Right lobe of liver (tissue), 4 donors: ENCODE measurements around the gene RGS4.

Experiments
- CTCF ChIP-seq, 4 donors: fragments of 200-600 bp in 3 of 4; fragments of 450-650 bp in 1 of 4; IDR thresholded peaks; one replicate each; pipeline versions ENCODE4 v1.5.1 to v1.8.0; 2016 to 2022; ENCODE audit warnings: antibody characterized with exemption in 4 of 4, mild to moderate bottlenecking in 2 of 4
- POLR2A ChIP-seq: fragments of 450-650 bp; IDR thresholded peaks from one replicate; pipeline ENCODE4 v1.6.1; 2017; ENCODE audit warnings: antibody characterized with exemption, mild to moderate bottlenecking
- donor health status: DM: no; HTN: no; CAD: no.
- donor health status: DM: no; HTN: no; CAD: no.
- donor health status: DM: no; HTN: yes; CAD: no.

GRCh38 chr1:163076981-163077761 lies 8.0 kb downstream of the RGS4 start:
- TF ChIP-seq CTCF (IDR thresholded peaks at IDR 0.05) (no peak), POLR2A (no peak)
